IPS-18c (cell line): ENCODE measurements around the gene AAK1.

Experiments
- H3K4me3 ChIP-seq: 2 replicates; pipeline ENCODE4 v1.7.0; 2013; ENCODE audit warnings: low read depth, mild to moderate bottlenecking, low read length, moderate library complexity; ENCODE audit not compliant: insufficient read depth
- H3K9me3 ChIP-seq: one replicate; pipeline ENCODE4 v1.6.1; 2013; ENCODE audit warnings: mild to moderate bottlenecking, low read length, moderate library complexity; ENCODE audit not compliant: control insufficient read depth, insufficient read depth

Gene AAK1

DNA sequence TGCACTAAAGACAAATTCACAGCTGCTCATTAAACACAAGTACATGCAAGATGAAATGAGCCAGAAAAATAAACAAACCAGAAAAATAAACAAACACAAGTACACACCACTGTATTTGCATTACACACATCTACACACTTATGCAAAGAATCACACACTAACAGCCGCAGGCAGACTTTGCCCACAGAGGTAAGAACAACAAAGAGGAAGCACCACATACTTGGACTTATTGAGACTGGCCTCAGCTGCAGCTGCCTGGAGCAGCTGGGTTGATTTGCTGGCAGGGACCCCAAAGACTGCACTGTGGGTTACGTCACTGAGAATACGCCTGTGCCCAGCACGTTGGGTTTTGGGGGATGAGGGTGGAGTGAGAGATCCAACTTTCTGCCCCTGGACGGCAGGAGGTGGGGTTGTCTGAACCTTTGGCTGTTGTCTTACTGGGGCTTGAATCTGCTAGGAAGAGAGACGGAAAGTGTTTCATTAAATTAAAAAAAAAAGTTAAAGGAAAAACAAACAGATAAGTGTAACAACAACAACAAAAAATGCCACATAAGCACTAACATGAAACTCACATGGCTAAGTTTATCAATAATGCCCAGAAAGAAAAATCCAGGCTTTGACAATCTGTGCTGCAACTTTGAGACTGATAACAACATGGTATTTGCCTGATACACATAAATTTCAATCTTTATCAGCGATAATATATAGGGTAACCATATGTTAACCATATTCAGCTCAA, 134.4 kb downstream of the AAK1 start:
- Histone ChIP-seq H3K9me3 (no peaks in the 10 kb centered on the region), H3K4me3 (no peak overlapping the region)

- Histone ChIP-seq H3K9me3 (no peaks in the 10 kb centered on the region), H3K4me3 (no peak overlapping the region)
These were observed 137.8 kb downstream of the AAK1 start for GRCh38 chr2:69505710-69506109.

DNA sequence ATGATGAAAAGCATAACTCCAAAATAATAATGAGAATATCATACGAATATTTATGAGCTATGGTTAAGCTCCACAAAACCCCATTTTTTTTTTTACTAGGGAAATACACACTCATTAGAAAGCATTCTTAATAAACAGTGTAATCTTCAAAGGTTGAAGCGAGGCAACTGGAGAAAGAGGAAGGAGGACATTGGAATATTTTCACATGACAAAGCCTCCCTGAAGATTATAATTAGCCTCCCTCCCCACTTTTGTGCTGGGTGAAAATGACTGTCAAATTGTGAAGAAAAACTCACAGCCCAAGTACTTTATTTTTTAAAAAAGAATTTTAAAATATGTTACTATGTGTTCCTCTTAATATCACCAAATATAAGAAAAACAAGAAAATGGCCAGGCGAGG, 142.2 kb downstream of the AAK1 start:
- Histone ChIP-seq H3K4me3 (no peak overlapping the region), H3K9me3 (no peaks in the 10 kb centered on the region)

GRCh38 chr2:69499966-69500365, 143.6 kb downstream of the AAK1 start:
- H3K4me3 ChIP-seq = no peak overlapping the region

DNA sequence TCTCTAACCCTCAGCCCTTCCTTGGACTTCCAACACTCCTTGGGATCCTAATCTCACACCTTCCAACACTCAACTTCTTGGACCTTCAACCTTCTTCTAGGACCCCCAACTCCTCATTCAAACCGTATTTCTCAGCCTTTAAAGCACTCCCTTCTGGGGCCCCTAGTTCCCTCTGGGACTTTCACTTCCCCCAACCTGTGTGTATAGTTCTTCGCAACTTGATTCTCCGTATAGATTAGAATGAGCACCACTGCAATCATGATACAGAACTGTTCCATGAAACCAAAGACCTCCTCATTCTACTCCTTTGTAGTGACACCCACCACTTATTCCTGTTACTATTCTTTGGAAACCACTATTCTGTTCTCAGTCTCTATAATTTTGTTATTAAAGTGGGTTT, 144.3 kb downstream of the AAK1 start:
- no peak overlapping the region for H3K4me3 ChIP-seq
- no peaks in the 10 kb centered on the region for H3K9me3 ChIP-seq

More at GRCh38 chr2:69499966-69500365, 143.6 kb downstream of the AAK1 start:
- no peaks in the 10 kb centered on the region for H3K9me3 ChIP-seq

- H3K4me3 ChIP-seq = no peak overlapping the region
- no peaks in the 10 kb centered on the region for H3K9me3 ChIP-seq
These were observed 147.7 kb downstream of the AAK1 start for GRCh38 chr2:69495861-69496260.

- no peak overlapping the region for H3K4me3 ChIP-seq
- H3K9me3 ChIP-seq = peaks cover 2% of the 10 kb centered on the region
These were observed 148.5 kb downstream of the AAK1 start for GRCh38 chr2:69495008-69495407.

DNA sequence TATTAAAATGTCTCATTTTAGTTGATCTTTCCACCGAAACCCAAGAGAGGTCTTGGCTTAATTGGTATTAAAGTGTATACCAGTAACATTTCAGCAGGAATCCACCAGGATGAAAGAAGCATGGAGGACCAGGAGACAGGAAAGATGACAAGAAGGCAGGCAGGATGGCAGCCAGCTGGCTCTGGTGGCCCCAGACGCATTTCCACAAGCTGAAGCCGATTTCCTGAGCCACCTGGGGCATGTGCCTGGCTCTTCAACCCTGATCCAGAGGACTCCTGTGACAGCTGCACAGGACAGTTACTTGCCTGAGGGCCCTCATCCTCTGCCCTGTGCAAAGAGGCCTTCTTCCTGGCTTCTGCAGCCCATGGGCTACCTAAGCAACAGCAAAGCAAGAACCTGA, 149.4 kb downstream of the AAK1 start:
- H3K4me3 ChIP-seq = no peak overlapping the region
- peaks cover 2% of the 10 kb centered on the region for H3K9me3 ChIP-seq

GRCh38 chr2:69493268-69493667, 150.3 kb downstream of the AAK1 start:
- Histone ChIP-seq H3K9me3 (peaks cover 2% of the 10 kb centered on the region), H3K4me3 (no peak overlapping the region)

GRCh38 chr2:69491864-69492263, 151.7 kb downstream of the AAK1 start:
- H3K4me3 ChIP-seq = no peak overlapping the region

GRCh38 chr2:69490486-69490885, 153.1 kb downstream of the AAK1 start:
- Histone ChIP-seq H3K9me3 (peaks cover 2% of the 10 kb centered on the region), H3K4me3 (no peak overlapping the region)

More at GRCh38 chr2:69491864-69492263, 151.7 kb downstream of the AAK1 start:
- peaks cover 2% of the 10 kb centered on the region for H3K9me3 ChIP-seq

- peaks cover 2% of the 10 kb centered on the region for H3K9me3 ChIP-seq
- no peak overlapping the region for H3K4me3 ChIP-seq
These were observed 153.7 kb downstream of the AAK1 start for GRCh38 chr2:69489793-69490192.

DNA sequence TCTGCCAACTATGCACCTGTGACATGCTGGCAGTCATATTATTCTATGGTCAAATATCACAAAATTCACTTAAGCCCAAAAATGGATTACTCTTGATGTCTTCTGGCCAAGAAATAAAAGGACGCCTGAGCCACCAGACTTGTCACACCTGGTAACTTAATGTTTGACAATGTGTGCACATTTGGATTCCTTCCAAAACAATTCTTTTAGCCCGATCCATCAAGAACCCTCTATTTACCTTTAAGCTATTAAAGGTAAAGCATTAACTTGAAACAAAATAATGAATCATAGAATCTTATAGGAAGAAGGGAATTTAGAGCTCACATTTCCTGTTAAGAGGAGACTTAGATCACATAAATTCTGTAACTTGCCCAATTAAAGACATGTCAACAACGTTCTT, 159.8 kb downstream of the AAK1 start:
- H3K9me3 ChIP-seq = peaks cover 3% of the 10 kb centered on the region
- no peak overlapping the region for H3K4me3 ChIP-seq

DNA sequence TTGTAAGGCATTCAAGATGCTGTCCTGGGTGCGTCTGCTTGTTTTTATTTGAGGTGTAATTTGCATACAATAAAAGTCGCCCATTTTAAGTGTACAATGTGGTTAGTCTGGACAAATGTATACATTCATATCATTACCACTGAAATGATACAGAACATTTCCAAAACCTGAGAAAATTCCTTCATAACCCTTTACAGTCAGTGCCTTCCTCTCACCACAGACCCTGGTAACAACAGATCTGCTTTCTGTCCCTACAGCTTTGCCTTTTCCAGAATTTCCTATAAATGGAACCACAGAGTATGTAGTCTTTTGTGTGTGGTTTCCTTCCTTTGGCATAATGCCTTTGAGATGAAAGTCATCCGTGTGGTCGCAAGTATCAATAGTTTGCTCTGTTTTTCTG, 160.5 kb downstream of the AAK1 start:
- H3K9me3 ChIP-seq = peaks cover 3% of the 10 kb centered on the region
- H3K4me3 ChIP-seq = no peak overlapping the region

DNA sequence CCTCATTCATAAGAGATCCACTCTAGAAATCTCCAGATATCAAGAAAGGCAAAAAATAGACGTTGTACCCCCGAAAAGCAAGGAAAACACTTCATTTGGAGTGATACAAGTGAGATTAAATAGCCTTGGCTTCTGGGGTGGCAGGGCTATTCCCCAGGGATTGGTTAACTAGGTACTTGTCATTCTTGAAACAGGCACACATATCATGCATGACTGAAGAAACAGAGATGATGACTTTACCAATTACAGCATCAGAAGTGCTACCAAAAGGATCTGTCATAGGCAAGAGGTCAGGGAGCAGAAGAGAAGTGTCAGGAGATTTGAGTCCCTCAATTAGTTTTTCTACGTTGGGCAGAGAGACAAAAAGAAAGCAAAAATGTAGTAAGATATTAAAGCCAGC, 161.1 kb downstream of the AAK1 start:
- Histone ChIP-seq H3K9me3 (peaks cover 3% of the 10 kb centered on the region), H3K4me3 (no peak overlapping the region)

DNA sequence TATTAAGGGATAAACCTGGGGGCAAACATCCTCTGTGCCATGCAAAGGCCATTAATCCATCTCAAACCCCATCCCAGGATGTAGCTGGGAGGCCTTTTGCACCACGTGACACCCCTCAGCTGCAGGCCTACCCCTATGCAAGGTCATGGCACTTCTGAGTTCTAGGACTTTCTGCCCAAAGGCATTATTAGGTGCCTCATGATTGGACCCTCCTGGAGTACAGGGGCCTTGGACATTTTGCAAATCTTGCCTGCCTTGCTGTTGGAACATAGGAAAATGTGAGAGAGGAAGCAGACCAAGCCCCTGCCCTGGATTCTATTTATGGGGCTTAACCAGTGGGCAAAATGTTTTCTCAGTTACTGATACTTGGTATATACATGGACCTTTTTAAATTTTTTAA, 162.1 kb downstream of the AAK1 start:
- peaks cover 3% of the 10 kb centered on the region for H3K9me3 ChIP-seq
- no peak overlapping the region for H3K4me3 ChIP-seq

- Histone ChIP-seq H3K9me3 (peaks cover 3% of the 10 kb centered on the region), H3K4me3 (no peak overlapping the region)
These were observed 165.9 kb downstream of the AAK1 start for GRCh38 chr2:69477627-69478026.

DNA sequence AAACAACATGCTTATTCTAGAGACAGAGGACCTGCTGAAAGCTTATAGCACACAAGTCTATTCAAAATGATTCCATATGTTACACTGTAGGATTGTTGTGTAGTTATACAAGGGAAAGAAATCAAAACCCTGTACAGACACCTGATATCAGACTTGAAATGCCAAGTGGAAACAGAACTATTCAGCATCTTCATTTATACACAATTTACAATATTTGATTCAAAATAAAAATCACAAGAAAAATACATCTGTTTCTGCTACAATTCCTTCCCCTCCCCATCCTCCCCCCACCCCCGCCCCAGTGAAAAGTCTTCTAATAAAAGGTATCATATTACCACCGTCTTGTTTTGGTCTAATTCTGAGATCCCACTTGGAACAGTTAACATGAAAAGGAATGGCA, 168.9 kb downstream of the AAK1 start:
- no peaks in the 10 kb centered on the region for H3K9me3 ChIP-seq
- H3K4me3 ChIP-seq = no peak overlapping the region

GRCh38 chr2:69471793-69472192, 171.7 kb downstream of the AAK1 start:
- Histone ChIP-seq H3K9me3 (no peaks in the 10 kb centered on the region), H3K4me3 (no peak overlapping the region)
